Stimulated activated CD4-positive, alpha-beta T cell treated with anti-CD3 and anti-CD28 coated beads, Interleukin-1b, Interleukin-23, amount 100 ng/mL, for 1 hour (primary cell): Measurements from ENCODE around the gene SDK1.
"Not testable (repeated sequence)": the region's sequence is repeated elsewhere in the genome, so short reads cannot be mapped to it uniquely, and the experiment has no call there.

ENCODE experiments used
- DNase-seq, 2 donors: peaks; one replicate each; pipeline ENCODE4 v3.0.0-alpha.2; 2020; ENCODE audit warnings: low read depth in 2 of 2

The SDK1 gene

GRCh38 chr7:4225881-4226523, 925.0 kb downstream of the SDK1 start:
- DNase-seq: no peak

- DNase-seq: no peak
Measured at GRCh38 chr7:4226524-4226882, 925.5 kb downstream of the SDK1 start.

GRCh38 chr7:4227105-4228010, 926.3 kb downstream of the SDK1 start:
- no peak for DNase-seq

- no peak for DNase-seq
Measured at GRCh38 chr7:4230352-4230751, 929.3 kb downstream of the SDK1 start.

- DNase-seq: no peak
Measured at GRCh38 chr7:4233146-4233545, 932.1 kb downstream of the SDK1 start.

- no peak for DNase-seq
Measured at GRCh38 chr7:4233621-4234497, 932.8 kb downstream of the SDK1 start.

GRCh38 chr7:4234498-4234855, 933.4 kb downstream of the SDK1 start:
- no peak for DNase-seq

- DNase-seq: no peak
Measured at GRCh38 chr7:4234886-4235285, 933.8 kb downstream of the SDK1 start.

- no peak for DNase-seq
Measured at GRCh38 chr7:4235596-4235995, 934.5 kb downstream of the SDK1 start.

- no peak for DNase-seq
Measured at GRCh38 chr7:4236389-4236788, 935.3 kb downstream of the SDK1 start.

- not testable (repeated sequence) for DNase-seq
Measured at GRCh38 chr7:4236873-4237272, 935.8 kb downstream of the SDK1 start.

- no peak for DNase-seq
Measured at GRCh38 chr7:4237296-4238235, 936.5 kb downstream of the SDK1 start.

- no peak for DNase-seq
Measured at GRCh38 chr7:4238861-4239260, 937.8 kb downstream of the SDK1 start.

- DNase-seq: no peak
Measured at GRCh38 chr7:4240042-4240441, 939.0 kb downstream of the SDK1 start.

GRCh38 chr7:4240520-4241303, 939.7 kb downstream of the SDK1 start:
- no peak for DNase-seq

- no peak for DNase-seq
Measured at GRCh38 chr7:4241304-4241612, 940.2 kb downstream of the SDK1 start.

- DNase-seq: no peak
Measured at GRCh38 chr7:4241791-4242190, 940.7 kb downstream of the SDK1 start.

GRCh38 chr7:4242706-4243105, 941.7 kb downstream of the SDK1 start:
- DNase-seq: no peak

- DNase-seq: no peak
Measured at GRCh38 chr7:4244041-4244440, 943.0 kb downstream of the SDK1 start.

GRCh38 chr7:4244635-4245034, 943.6 kb downstream of the SDK1 start:
- DNase-seq: no peak
